ENCODE data around the gene ZNF862.

ZNF862 gene

GRCh38 chr7:149845257-149845980, 7.2 kb downstream of the ZNF862 start:
- H3K27ac ChIP-seq (ENCODE audit: low read depth in 2 of 2, low read length in 2 of 2), result no peak overlapping the region
- H3K9ac ChIP-seq (ENCODE audit: low read depth in 1 of 2, low read length in 2 of 2), result no peak overlapping the region
- H3K4me1 ChIP-seq (ENCODE audit: control insufficient read depth in 2 of 2, insufficient read depth in 2 of 2, low read length in 2 of 2), result no peaks in the 10 kb centered on the region
- H3K36me3 ChIP-seq (ENCODE audit: control insufficient read depth in 2 of 2, insufficient read depth in 2 of 2, low read length in 2 of 2), result peaks cover 5 to 12% of the 10 kb centered on the region in 2 donors
- H3K27me3 ChIP-seq (ENCODE audit: control insufficient read depth in 2 of 2, insufficient read depth in 2 of 2, low read length in 2 of 2), result no peaks in the 10 kb centered on the region
- H3K4me3 ChIP-seq (ENCODE audit: low read length in 2 of 2), result no peak overlapping the region
- H3K9me3 ChIP-seq (ENCODE audit: control insufficient read depth in 2 of 2, low read length in 2 of 2), result no peaks in the 10 kb centered on the region

- H3K27ac ChIP-seq (ENCODE audit: low read depth in 2 of 2, low read length in 2 of 2), result no peak overlapping the region
- H3K36me3 ChIP-seq (ENCODE audit: control insufficient read depth in 2 of 2, insufficient read depth in 2 of 2, low read length in 2 of 2), result peaks cover 5 to 12% of the 10 kb centered on the region in 2 donors
- no peaks in the 10 kb centered on the region for H3K4me1 ChIP-seq (ENCODE audit: control insufficient read depth in 2 of 2, insufficient read depth in 2 of 2, low read length in 2 of 2)
- H3K9ac ChIP-seq (ENCODE audit: low read depth in 1 of 2, low read length in 2 of 2), result no peak overlapping the region
- no peaks in the 10 kb centered on the region for H3K9me3 ChIP-seq (ENCODE audit: control insufficient read depth in 2 of 2, low read length in 2 of 2)
- H3K27me3 ChIP-seq (ENCODE audit: control insufficient read depth in 2 of 2, insufficient read depth in 2 of 2, low read length in 2 of 2), result no peaks in the 10 kb centered on the region
- H3K4me3 ChIP-seq (ENCODE audit: low read length in 2 of 2), result no peak overlapping the region
These were observed 7.8 kb downstream of the ZNF862 start for GRCh38 chr7:149846021-149846420.

- H3K4me3 ChIP-seq (ENCODE audit: low read length in 2 of 2), result no peak overlapping the region
- H3K9ac ChIP-seq (ENCODE audit: low read depth in 1 of 2, low read length in 2 of 2), result no peak overlapping the region
- no peaks in the 10 kb centered on the region for H3K9me3 ChIP-seq (ENCODE audit: control insufficient read depth in 2 of 2, low read length in 2 of 2)
- H3K4me1 ChIP-seq (ENCODE audit: control insufficient read depth in 2 of 2, insufficient read depth in 2 of 2, low read length in 2 of 2), result no peaks in the 10 kb centered on the region
- H3K36me3 ChIP-seq (ENCODE audit: control insufficient read depth in 2 of 2, insufficient read depth in 2 of 2, low read length in 2 of 2), result peaks cover 5 to 12% of the 10 kb centered on the region in 2 donors
- no peak overlapping the region for H3K27ac ChIP-seq (ENCODE audit: low read depth in 2 of 2, low read length in 2 of 2)
- no peaks in the 10 kb centered on the region for H3K27me3 ChIP-seq (ENCODE audit: control insufficient read depth in 2 of 2, insufficient read depth in 2 of 2, low read length in 2 of 2)
These were observed 8.4 kb downstream of the ZNF862 start for GRCh38 chr7:149846436-149847046.

- H3K9me3 ChIP-seq (ENCODE audit: control insufficient read depth in 2 of 2, low read length in 2 of 2), result no peaks in the 10 kb centered on the region
- H3K27me3 ChIP-seq (ENCODE audit: control insufficient read depth in 2 of 2, insufficient read depth in 2 of 2, low read length in 2 of 2), result no peaks in the 10 kb centered on the region
- no peak overlapping the region for H3K4me3 ChIP-seq (ENCODE audit: low read length in 2 of 2)
- H3K4me1 ChIP-seq (ENCODE audit: control insufficient read depth in 2 of 2, insufficient read depth in 2 of 2, low read length in 2 of 2), result no peaks in the 10 kb centered on the region
- peaks cover 5 to 12% of the 10 kb centered on the region in 2 donors for H3K36me3 ChIP-seq (ENCODE audit: control insufficient read depth in 2 of 2, insufficient read depth in 2 of 2, low read length in 2 of 2)
- no peak overlapping the region for H3K27ac ChIP-seq (ENCODE audit: low read depth in 2 of 2, low read length in 2 of 2)
- no peak overlapping the region for H3K9ac ChIP-seq (ENCODE audit: low read depth in 1 of 2, low read length in 2 of 2)
These were observed 11.0 kb downstream of the ZNF862 start for GRCh38 chr7:149849174-149849573.

GRCh38 chr7:149850007-149850594, 11.9 kb downstream of the ZNF862 start:
- no peak overlapping the region for H3K4me3 ChIP-seq (ENCODE audit: low read length in 2 of 2)
- H3K27ac ChIP-seq (ENCODE audit: low read depth in 2 of 2, low read length in 2 of 2), result no peak overlapping the region
- H3K4me1 ChIP-seq (ENCODE audit: control insufficient read depth in 2 of 2, insufficient read depth in 2 of 2, low read length in 2 of 2), result peaks cover 0 to 4% of the 10 kb centered on the region in 2 donors
- no peak overlapping the region for H3K9ac ChIP-seq (ENCODE audit: low read depth in 1 of 2, low read length in 2 of 2)
- peaks cover 5 to 12% of the 10 kb centered on the region in 2 donors for H3K36me3 ChIP-seq (ENCODE audit: control insufficient read depth in 2 of 2, insufficient read depth in 2 of 2, low read length in 2 of 2)
- no peaks in the 10 kb centered on the region for H3K27me3 ChIP-seq (ENCODE audit: control insufficient read depth in 2 of 2, insufficient read depth in 2 of 2, low read length in 2 of 2)
- no peaks in the 10 kb centered on the region for H3K9me3 ChIP-seq (ENCODE audit: control insufficient read depth in 2 of 2, low read length in 2 of 2)

GRCh38 chr7:149850716-149851115, 12.5 kb downstream of the ZNF862 start:
- Histone ChIP-seq H3K27me3 (ENCODE audit: control insufficient read depth in 2 of 2, insufficient read depth in 2 of 2, low read length in 2 of 2) (no peaks in the 10 kb centered on the region), H3K36me3 (ENCODE audit: control insufficient read depth in 2 of 2, insufficient read depth in 2 of 2, low read length in 2 of 2) (peaks cover 5 to 12% of the 10 kb centered on the region in 2 donors), H3K9me3 (ENCODE audit: control insufficient read depth in 2 of 2, low read length in 2 of 2) (no peaks in the 10 kb centered on the region), H3K9ac (ENCODE audit: low read depth in 1 of 2, low read length in 2 of 2) (no peak overlapping the region), H3K27ac (ENCODE audit: low read depth in 2 of 2, low read length in 2 of 2) (no peak overlapping the region), H3K4me3 (ENCODE audit: low read length in 2 of 2) (no peak overlapping the region), H3K4me1 (ENCODE audit: control insufficient read depth in 2 of 2, insufficient read depth in 2 of 2, low read length in 2 of 2) (peaks cover 0 to 4% of the 10 kb centered on the region in 2 donors)

GRCh38 chr7:149851449-149851848, 13.3 kb downstream of the ZNF862 start:
- Histone ChIP-seq H3K4me3 (ENCODE audit: low read length in 2 of 2) (no peak overlapping the region), H3K4me1 (ENCODE audit: control insufficient read depth in 2 of 2, insufficient read depth in 2 of 2, low read length in 2 of 2) (peaks cover 0 to 4% of the 10 kb centered on the region in 2 donors), H3K36me3 (ENCODE audit: control insufficient read depth in 2 of 2, insufficient read depth in 2 of 2, low read length in 2 of 2) (peaks cover 5 to 12% of the 10 kb centered on the region in 2 donors)

GRCh38 chr7:149853157-149853556, 15.0 kb downstream of the ZNF862 start:
- peaks cover 0 to 4% of the 10 kb centered on the region in 2 donors for H3K4me1 ChIP-seq (ENCODE audit: control insufficient read depth in 2 of 2, insufficient read depth in 2 of 2, low read length in 2 of 2)
- no peak overlapping the region for H3K9ac ChIP-seq (ENCODE audit: low read depth in 1 of 2, low read length in 2 of 2)
- no peaks in the 10 kb centered on the region for H3K27me3 ChIP-seq (ENCODE audit: control insufficient read depth in 2 of 2, insufficient read depth in 2 of 2, low read length in 2 of 2)
- peaks cover 3 to 7% of the 10 kb centered on the region in 2 donors for H3K36me3 ChIP-seq (ENCODE audit: control insufficient read depth in 2 of 2, insufficient read depth in 2 of 2, low read length in 2 of 2)
- no peak overlapping the region for H3K27ac ChIP-seq (ENCODE audit: low read depth in 2 of 2, low read length in 2 of 2)
- H3K9me3 ChIP-seq (ENCODE audit: control insufficient read depth in 2 of 2, low read length in 2 of 2), result no peaks in the 10 kb centered on the region
- H3K4me3 ChIP-seq (ENCODE audit: low read length in 2 of 2), result no peak overlapping the region

More at GRCh38 chr7:149851449-149851848, 13.3 kb downstream of the ZNF862 start:
- H3K9ac ChIP-seq (ENCODE audit: low read depth in 1 of 2, low read length in 2 of 2), result no peak overlapping the region
- H3K27ac ChIP-seq (ENCODE audit: low read depth in 2 of 2, low read length in 2 of 2), result no peak overlapping the region
- no peaks in the 10 kb centered on the region for H3K9me3 ChIP-seq (ENCODE audit: control insufficient read depth in 2 of 2, low read length in 2 of 2)
- no peaks in the 10 kb centered on the region for H3K27me3 ChIP-seq (ENCODE audit: control insufficient read depth in 2 of 2, insufficient read depth in 2 of 2, low read length in 2 of 2)

- H3K36me3 ChIP-seq (ENCODE audit: control insufficient read depth in 2 of 2, insufficient read depth in 2 of 2, low read length in 2 of 2), result no peaks in the 10 kb centered on the region
- no peak overlapping the region for H3K4me3 ChIP-seq (ENCODE audit: low read length in 2 of 2)
- no peak overlapping the region for H3K27ac ChIP-seq (ENCODE audit: low read depth in 2 of 2, low read length in 2 of 2)
- H3K27me3 ChIP-seq (ENCODE audit: control insufficient read depth in 2 of 2, insufficient read depth in 2 of 2, low read length in 2 of 2), result no peaks in the 10 kb centered on the region
- no peak overlapping the region for H3K9ac ChIP-seq (ENCODE audit: low read depth in 1 of 2, low read length in 2 of 2)
- H3K9me3 ChIP-seq (ENCODE audit: control insufficient read depth in 2 of 2, low read length in 2 of 2), result no peaks in the 10 kb centered on the region
- peaks cover 2 to 4% of the 10 kb centered on the region in 2 donors for H3K4me1 ChIP-seq (ENCODE audit: control insufficient read depth in 2 of 2, insufficient read depth in 2 of 2, low read length in 2 of 2)
These were observed 16.6 kb downstream of the ZNF862 start for GRCh38 chr7:149854611-149855360.

All from mucosa of rectum (tissue), 2 donors.